GM20000 (cell line): ENCODE data around the gene TGIF1.
"Not testable (repeated sequence)": the region's sequence is repeated elsewhere in the genome, so short reads cannot be mapped to it uniquely, and the experiment has no call there.

Experiments
- DNase-seq: peaks from one replicate; pipeline ENCODE4 v3.0.0; 2012; ENCODE audit warnings: low spot score
- CTCF ChIP-seq: IDR thresholded peaks from 2 replicates; pipeline ENCODE4 v1.5.1; 2012; ENCODE audit warnings: mild to moderate bottlenecking, control low read depth; ENCODE audit errors: extremely low read depth, missing control alignments

Gene TGIF1

DNA sequence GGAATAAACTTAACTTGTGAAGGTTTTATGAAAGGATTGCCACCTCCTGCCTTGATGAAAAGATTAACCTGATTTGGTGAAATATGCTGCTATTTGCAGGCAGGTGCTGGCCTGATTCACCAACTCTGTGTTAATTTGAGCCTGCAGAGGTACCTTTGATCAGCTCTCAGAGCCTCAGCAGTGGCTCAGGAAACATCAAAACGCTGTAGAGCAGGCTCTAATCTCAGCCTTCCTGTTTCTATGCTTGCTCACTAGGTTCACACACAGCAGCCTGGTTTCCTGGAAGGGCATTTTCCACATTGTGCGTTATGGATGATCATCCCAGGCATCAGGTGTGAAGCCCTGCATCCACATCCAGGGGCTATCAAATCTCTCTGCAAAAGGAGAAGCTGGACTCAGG is 16.9 kb downstream of the TGIF1 start:
- TF ChIP-seq CTCF: no peak
- DNase-seq: no peak

GRCh38 chr18:3468066-3468705 is 18.2 kb downstream of the TGIF1 start:
- no peak for DNase-seq
- TF ChIP-seq CTCF: no peak

- TF ChIP-seq CTCF: no peak
- DNase-seq: no peak
These were observed 18.9 kb downstream of the TGIF1 start for GRCh38 chr18:3468833-3469232.

DNA sequence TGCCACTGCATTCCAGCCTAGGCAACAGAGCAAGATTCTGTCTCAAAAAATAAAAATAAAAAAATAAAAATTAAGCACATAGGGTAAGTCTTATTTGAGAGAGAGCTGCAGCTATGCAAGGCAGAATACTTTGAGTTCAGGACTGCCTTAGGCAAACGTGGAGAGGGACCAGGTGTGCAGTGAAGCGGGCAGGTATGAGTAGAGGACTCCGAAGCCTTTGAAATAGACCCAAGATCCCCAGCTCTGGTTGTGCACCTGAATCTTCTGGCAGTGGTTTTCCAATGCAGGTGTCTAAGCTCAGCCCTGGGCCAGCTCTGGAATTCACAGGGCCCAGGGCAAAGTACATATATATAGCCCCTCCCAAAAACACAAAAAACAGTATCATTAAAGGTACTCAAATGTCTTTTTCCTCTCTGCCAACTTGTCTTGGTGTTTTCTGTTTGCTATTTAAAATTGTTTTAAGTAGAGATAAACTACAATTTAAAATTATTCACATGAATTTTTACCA is 21.2 kb downstream of the TGIF1 start:
- no peak for DNase-seq
- no peak for TF ChIP-seq CTCF

GRCh38 chr18:3472121-3472520 is 22.1 kb downstream of the TGIF1 start:
- not testable (repeated sequence) for DNase-seq

DNA sequence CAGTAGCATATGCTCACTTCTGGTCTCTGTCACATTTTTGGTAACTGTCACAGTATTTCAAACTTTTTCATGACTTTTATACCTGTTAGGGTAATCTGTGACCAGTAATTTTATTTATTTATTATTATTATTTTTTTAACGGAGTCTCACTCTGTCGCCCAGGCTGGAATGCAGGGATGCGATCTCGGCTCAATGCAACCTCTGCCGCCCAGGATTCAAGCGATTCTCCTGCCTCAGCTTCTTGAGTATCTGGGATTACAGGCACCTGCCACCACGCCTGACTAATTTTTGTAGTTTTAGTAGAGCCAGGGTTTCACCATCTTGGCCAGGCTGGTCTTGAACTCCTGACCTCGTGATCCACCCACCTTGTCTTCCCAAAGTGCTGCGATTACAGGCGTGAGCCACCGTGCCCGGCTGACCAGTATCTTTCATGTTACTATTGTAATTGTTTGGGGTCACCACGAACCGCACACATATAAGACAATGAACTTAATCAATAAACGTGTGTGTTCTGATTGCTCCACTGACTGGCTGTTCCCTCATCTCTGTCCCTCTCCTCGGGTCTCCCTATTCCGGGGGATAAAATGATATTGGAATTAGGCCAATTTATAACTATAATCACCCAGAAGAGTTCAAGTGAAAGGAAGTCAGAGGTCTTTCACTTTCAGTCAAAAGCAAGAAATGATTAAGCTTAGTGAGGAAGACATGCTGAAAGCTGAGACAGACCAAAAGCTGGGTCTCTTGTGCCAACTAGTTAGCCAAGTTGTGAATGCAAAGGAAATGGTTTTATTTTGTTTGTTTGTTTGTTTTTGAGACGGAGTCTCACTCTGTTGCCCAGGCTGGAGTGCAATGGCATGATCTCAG is 22.9 kb downstream of the TGIF1 start:
- no peak for TF ChIP-seq CTCF
- no peak for DNase-seq

- TF ChIP-seq CTCF: no peak
- no peak for DNase-seq
These were observed 28.4 kb downstream of the TGIF1 start for GRCh38 chr18:3478262-3478978.
